ENCODE measurements around the gene GNPDA1.

DNA sequence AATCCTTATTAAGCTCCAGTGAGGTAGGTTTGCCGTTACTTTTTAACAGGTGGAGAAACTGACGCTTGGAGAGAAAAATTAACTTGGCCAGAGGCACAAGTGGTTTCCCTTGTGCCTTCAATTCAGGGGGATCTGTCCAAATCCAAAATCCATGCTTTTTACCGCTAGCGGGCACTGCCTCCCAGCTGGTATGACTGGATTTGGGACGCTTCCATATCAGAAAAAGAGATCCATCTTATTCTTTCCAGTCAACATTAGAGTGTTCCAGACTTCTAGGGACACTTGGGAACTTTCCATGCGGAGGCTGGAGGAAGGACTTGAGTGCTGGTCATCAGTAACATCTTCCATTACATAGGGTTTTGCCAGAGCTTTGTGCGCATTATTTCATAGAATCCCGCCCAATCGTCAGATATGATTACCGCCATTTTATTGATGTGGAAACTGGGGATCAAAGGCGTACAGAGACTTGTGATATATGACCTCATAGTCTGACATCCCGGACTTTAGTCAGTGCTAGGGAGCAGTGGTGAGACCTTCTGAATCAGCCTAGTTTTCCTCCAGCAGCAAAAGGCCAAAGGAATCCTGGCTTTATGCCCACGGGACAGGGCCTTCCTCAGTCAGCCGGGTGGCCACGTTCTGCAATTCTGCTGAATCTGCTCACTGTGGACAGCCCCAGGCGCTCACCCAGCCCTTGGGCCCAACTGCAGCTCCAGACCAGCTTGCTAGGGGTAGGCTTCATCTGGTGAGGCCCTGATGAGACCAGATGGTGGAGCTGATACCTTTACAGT, 1.1 kb upstream of the GNPDA1 start:
- TF ChIP-seq, protein P1, sequence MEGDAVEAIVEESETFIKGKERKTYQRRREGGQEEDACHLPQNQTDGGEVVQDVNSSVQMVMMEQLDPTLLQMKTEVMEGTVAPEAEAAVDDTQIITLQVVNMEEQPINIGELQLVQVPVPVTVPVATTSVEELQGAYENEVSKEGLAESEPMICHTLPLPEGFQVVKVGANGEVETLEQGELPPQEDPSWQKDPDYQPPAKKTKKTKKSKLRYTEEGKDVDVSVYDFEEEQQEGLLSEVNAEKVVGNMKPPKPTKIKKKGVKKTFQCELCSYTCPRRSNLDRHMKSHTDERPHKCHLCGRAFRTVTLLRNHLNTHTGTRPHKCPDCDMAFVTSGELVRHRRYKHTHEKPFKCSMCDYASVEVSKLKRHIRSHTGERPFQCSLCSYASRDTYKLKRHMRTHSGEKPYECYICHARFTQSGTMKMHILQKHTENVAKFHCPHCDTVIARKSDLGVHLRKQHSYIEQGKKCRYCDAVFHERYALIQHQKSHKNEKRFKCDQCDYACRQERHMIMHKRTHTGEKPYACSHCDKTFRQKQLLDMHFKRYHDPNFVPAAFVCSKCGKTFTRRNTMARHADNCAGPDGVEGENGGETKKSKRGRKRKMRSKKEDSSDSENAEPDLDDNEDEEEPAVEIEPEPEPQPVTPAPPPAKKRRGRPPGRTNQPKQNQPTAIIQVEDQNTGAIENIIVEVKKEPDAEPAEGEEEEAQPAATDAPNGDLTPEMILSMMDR (conservative IDR thresholded peaks at IDR 0.05; ENCODE audit: low read depth, low read length): no peak
- TF ChIP-seq POLR2A (IDR thresholded peaks at IDR 0.05; ENCODE audit: low read depth, low read length): no peak
- no peak for TF ChIP-seq RAD21 (IDR thresholded peaks at IDR 0.05; ENCODE audit: low read length)
- TF ChIP-seq, protein P2, sequence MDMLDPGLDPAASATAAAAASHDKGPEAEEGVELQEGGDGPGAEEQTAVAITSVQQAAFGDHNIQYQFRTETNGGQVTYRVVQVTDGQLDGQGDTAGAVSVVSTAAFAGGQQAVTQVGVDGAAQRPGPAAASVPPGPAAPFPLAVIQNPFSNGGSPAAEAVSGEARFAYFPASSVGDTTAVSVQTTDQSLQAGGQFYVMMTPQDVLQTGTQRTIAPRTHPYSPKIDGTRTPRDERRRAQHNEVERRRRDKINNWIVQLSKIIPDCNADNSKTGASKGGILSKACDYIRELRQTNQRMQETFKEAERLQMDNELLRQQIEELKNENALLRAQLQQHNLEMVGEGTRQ (IDR thresholded peaks at IDR 0.05; ENCODE audit: low read depth, low read length): no peak
- TF ChIP-seq SMC3 (IDR thresholded peaks at IDR 0.05; ENCODE audit: low read depth, low read length): no peak
- no peak for TF ChIP-seq RFX5 (IDR thresholded peaks at IDR 0.05; ENCODE audit: low read depth, low read length)
- TF ChIP-seq RCOR1 (IDR thresholded peaks at IDR 0.05; ENCODE audit: insufficient replicate concordance, low read length): no peak
- no peak for TF ChIP-seq BHLHE40 (IDR thresholded peaks at IDR 0.05; ENCODE audit: low read depth, low read length)
- TF ChIP-seq FOS (IDR thresholded peaks at IDR 0.05; ENCODE audit: low read depth, low read length): no peak
- TF ChIP-seq MAFK (IDR thresholded peaks at IDR 0.05; ENCODE audit: low read depth, low read length): no peak
